GM23338 (cell line): ENCODE data around the gene BEGAIN. TPM values are rescaled to one million over a fixed set of nuclear protein-coding genes. Genes with fewer than 3 reads are reported as not detected.
A peak's percentile ranks its signal among the peaks of the same experiment; 100 is the strongest.

Source experiments
- ATAC-seq: fragments of 200-7000 bp; cut with Tn5 transposase; 3 replicates; pipeline ENCODE4 v1.9.1; 2020
- DNase-seq: peaks from one replicate; pipeline ENCODE4 v3.0.0-alpha.2; 2015; ENCODE audit warnings: low spot score
- H2AFZ ChIP-seq: fragments of 200-600 bp; sonication (generic); 2 replicates; pipeline ENCODE4 v1.8.0; 2016; ENCODE audit warnings: antibody characterized with exemption, mild to moderate bottlenecking, moderate library complexity
- H3F3A ChIP-seq: fragments of 200-600 bp; sonication (generic); replicated peaks from 2 replicates; pipeline ENCODE4 v1.8.0; 2017; ENCODE audit warnings: antibody characterized with exemption, mixed run types, low read depth
- H3K27ac ChIP-seq: fragments of 200-600 bp; sonication (generic); 2 replicates; pipeline ENCODE4 v1.6.1; 2016; ENCODE audit warnings: low read depth
- H3K27me3 ChIP-seq: fragments of 200-600 bp; sonication (generic); 2 replicates; pipeline ENCODE4 v1.8.0; 2016; ENCODE audit warnings: mild to moderate bottlenecking, mixed run types, moderate library complexity; ENCODE audit not compliant: insufficient read depth
- H3K36me3 ChIP-seq: fragments of 200-600 bp; sonication (generic); 2 replicates; pipeline ENCODE4 v1.8.0; 2016; ENCODE audit warnings: mild to moderate bottlenecking; ENCODE audit not compliant: insufficient read depth
- H3K4me1 ChIP-seq: fragments of 200-600 bp; sonication (generic); 2 replicates; pipeline ENCODE4 v1.8.0; 2016; ENCODE audit warnings: mild to moderate bottlenecking, moderate library complexity; ENCODE audit not compliant: insufficient read depth
- H3K4me2 ChIP-seq: fragments of 200-600 bp; sonication (generic); 2 replicates; pipeline ENCODE4 v1.7.1; 2017; ENCODE audit warnings: mixed run types
- H3K4me3 ChIP-seq: fragments of 200-600 bp; sonication (generic); 2 replicates; pipeline ENCODE4 v1.6.1; 2016; ENCODE audit warnings: mixed run types
- H3K79me2 ChIP-seq: fragments of 200-600 bp; sonication (generic); replicated peaks from 2 replicates; pipeline ENCODE4 v1.8.0; 2017; ENCODE audit warnings: mild to moderate bottlenecking; ENCODE audit not compliant: insufficient read depth
- H3K9me2 ChIP-seq: fragments of 200-600 bp; sonication (generic); 2 replicates; pipeline ENCODE4 v1.8.0; 2017; ENCODE audit not compliant: insufficient read depth
- H4K20me1 ChIP-seq: fragments of 200-600 bp; sonication (generic); replicated peaks from 2 replicates; pipeline ENCODE4 v1.8.0; 2017; ENCODE audit warnings: mild to moderate bottlenecking; ENCODE audit not compliant: insufficient read depth
- H3K27ac Mint-ChIP-seq: 2 replicates; pipeline ENCODE4 v1.8.0; 2020; ENCODE audit warnings: inconsistent platforms, mild to moderate bottlenecking, moderate library complexity, mixed read lengths
- H3K27me3 Mint-ChIP-seq: 3 replicates; pipeline ENCODE4 v1.8.0; 2022; ENCODE audit warnings: low read depth, mild to moderate bottlenecking, moderate library complexity, mixed read lengths, inconsistent platforms; ENCODE audit not compliant: insufficient read depth, poor library complexity
- H3K36me3 Mint-ChIP-seq: 3 replicates; pipeline ENCODE4 v1.8.0; 2021; ENCODE audit warnings: low read depth, mild to moderate bottlenecking, inconsistent platforms, moderate library complexity, mixed read lengths
- H3K4me1 Mint-ChIP-seq: 3 replicates; pipeline ENCODE4 v1.8.0; 2020; ENCODE audit warnings: mild to moderate bottlenecking, inconsistent platforms, mixed read lengths
- H3K4me3 Mint-ChIP-seq: 3 replicates; pipeline ENCODE4 v1.8.0; 2021; ENCODE audit warnings: moderate library complexity, mild to moderate bottlenecking, inconsistent platforms, mixed read lengths
- H3K9me3 Mint-ChIP-seq: 3 replicates; pipeline ENCODE4 v1.8.0; 2020; ENCODE audit warnings: moderate library complexity, mild to moderate bottlenecking, inconsistent platforms, mixed read lengths
- CREB1 ChIP-seq: fragments of 250-450 bp; sonication (Bioruptor Pico); IDR thresholded peaks from 2 replicates; pipeline ENCODE4 v1.5.0; 2020; ENCODE audit warnings: low read depth, mild to moderate bottlenecking, moderate library complexity
- CTCF ChIP-seq, 2 experiments: fragments of 200-600 bp in 1 of 2; sonication (generic) in 1 of 2; conservative IDR thresholded peaks; 2 replicates each; pipeline versions ENCODE4 v1.5.1 to v1.6.1; 2016 to 2017; ENCODE audit warnings: antibody characterized with exemption in 2 of 2, low read depth in 2 of 2, mild to moderate bottlenecking in 2 of 2, moderate library complexity in 1 of 2
- ETS1 ChIP-seq: IDR thresholded peaks from 2 replicates; pipeline ENCODE4 v1.6.1; 2016; ENCODE audit warnings: antibody characterized with exemption
- EZH2 ChIP-seq: fragments of 200-600 bp; sonication (generic); IDR thresholded peaks from one replicate; pipeline ENCODE4 v1.8.0; 2017; ENCODE audit warnings: antibody characterized with exemption, mild to moderate bottlenecking, low read depth; ENCODE audit not compliant: unreplicated experiment
- EZH2phosphoT487 ChIP-seq: fragments of 200-600 bp; sonication (generic); IDR thresholded peaks from one replicate; pipeline ENCODE4 v1.8.1; 2018; ENCODE audit warnings: antibody characterized with exemption; ENCODE audit not compliant: unreplicated experiment
- JUNB ChIP-seq: IDR thresholded peaks from one replicate; pipeline ENCODE4 v1.6.1; 2016; ENCODE audit warnings: antibody characterized with exemption; ENCODE audit not compliant: unreplicated experiment
- NANOG ChIP-seq: IDR thresholded peaks from 2 replicates; pipeline ENCODE4 v1.6.1; 2016; ENCODE audit warnings: antibody characterized with exemption, borderline replicate concordance
- POLR2AphosphoS5 ChIP-seq: IDR thresholded peaks from 2 replicates; pipeline ENCODE4 v1.6.1; 2016; ENCODE audit warnings: antibody characterized with exemption, low read depth
- REST ChIP-seq: IDR thresholded peaks from one replicate; pipeline ENCODE4 v1.6.1; 2018; ENCODE audit warnings: antibody characterized with exemption; ENCODE audit not compliant: unreplicated experiment
- STAT1 ChIP-seq: IDR thresholded peaks from one replicate; pipeline ENCODE4 v1.6.1; 2016; ENCODE audit warnings: antibody characterized with exemption; ENCODE audit not compliant: unreplicated experiment
- ZNF114 ChIP-seq: fragments of 250-450 bp; sonication (Bioruptor Pico); IDR thresholded peaks from 2 replicates; pipeline ENCODE4 v1.5.0; 2020; ENCODE audit warnings: mild to moderate bottlenecking, moderate library complexity
- ZNF331 ChIP-seq: fragments of 250-450 bp; sonication (Bioruptor Pico); IDR thresholded peaks from 2 replicates; pipeline ENCODE4 v1.5.0; 2020; ENCODE audit warnings: low read depth, mild to moderate bottlenecking, moderate library complexity
- ZNF462 ChIP-seq: fragments of 250-450 bp; sonication (Bioruptor Pico); IDR thresholded peaks from 2 replicates; pipeline ENCODE4 v1.5.0; 2020; ENCODE audit warnings: mild to moderate bottlenecking, moderate library complexity
- polyA plus RNA-seq: library from polyadenylated mRNA; unstranded; fragments of >200 nt; fragmentation: Nextera tagmentation; extraction: Ambion mirVana; gene quantifications from 2 replicates; pipeline ENCODE4 v1.2.1, GENCODE V29; 2016
- total RNA-seq: library from RNA; depleted of rRNA; stranded (reverse); fragments of >200 nt; shearing (Covaris generic); gene quantifications from 2 replicates; pipeline ENCODE4 v1.2.3, GENCODE V29; 2014

BEGAIN gene
- total and polyA plus RNA-seq, 2 experiments from 2014 or later, result 0.60 to 2.4 TPM

GRCh38 chr14:100546051-100546443, 41.2 kb downstream of the BEGAIN start:
- no peaks in the 10 kb centered on the region for H3K27me3 ChIP-seq

More at GRCh38 chr14:100546051-100546443, 41.2 kb downstream of the BEGAIN start:
- H3K4me1 ChIP-seq, result no peaks in the 10 kb centered on the region
- TF ChIP-seq ZNF114 (CRISPR knock-in tag), result no peak
- TF ChIP-seq ETS1, result no peak
- TF ChIP-seq NANOG, result no peak
- no peak for TF ChIP-seq CREB1
- no peak for TF ChIP-seq EZH2phosphoT487
- no peak for TF ChIP-seq ZNF462 (CRISPR knock-in tag)
- no peak for TF ChIP-seq REST
- TF ChIP-seq POLR2AphosphoS5, result no peak
- TF ChIP-seq JUNB, result no peak
- TF ChIP-seq STAT1, result no peak
- TF ChIP-seq CTCF (conservative IDR thresholded peaks at IDR 0.05; ENCODE audit: low read depth in 2 of 2), result no peak
- no peak for TF ChIP-seq EZH2
- TF ChIP-seq ZNF331 (CRISPR knock-in tag), result no peak
- H2AFZ ChIP-seq, result no peak overlapping the region
- Mint-ChIP-seq H3K4me3 (0 out of 3 replicates have a peak overlapping the region, but pooled peaks have one; percentile 26), H3K27ac (no peak overlapping the region), H3K36me3 (no peaks in the 10 kb centered on the region; the same call in 2 of the 3 replicates), H3K27me3 (peaks cover 22% of the 10 kb centered on the region), H3K4me1 (peaks cover 9% of the 10 kb centered on the region), H3K9me3 (no peaks in the 10 kb centered on the region)
- no peak overlapping the region for H3K27ac ChIP-seq
- H3K36me3 ChIP-seq, result no peaks in the 10 kb centered on the region
- no peaks in the 10 kb centered on the region for H3F3A ChIP-seq
- DNase-seq (no peak), ATAC-seq (peak; percentile 8; the same call in 2 of the 3 replicates)
- H3K79me2 ChIP-seq, result no peaks in the 10 kb centered on the region
- H3K4me2 ChIP-seq, result no peak overlapping the region
- H3K9me2 ChIP-seq, result no peaks in the 10 kb centered on the region
- no peak overlapping the region; the same call in 1 of the 2 replicates for H3K4me3 ChIP-seq
- H4K20me1 ChIP-seq, result no peaks in the 10 kb centered on the region
